HepG2 (cell line): ENCODE measurements around the gene MTX3. TPM values are rescaled to one million over a fixed set of nuclear protein-coding genes. Genes with fewer than 3 reads are reported as not detected.

Experiments used
- ATAC-seq: fragments of 200-7000 bp; cut with Tn5 transposase; 3 replicates; pipeline ENCODE4 v1.9.1; 2020; ENCODE audit warnings: mild to moderate bottlenecking, moderate library complexity
- BruUV-seq: library from RNA; stranded (reverse); fragments of 400-500 nt; replicated peaks from 2 replicates; lab custom pipeline; 2021; lab: Mats Ljungman, UMichigan
- CTCF ChIA-PET: fragments of 300-600 bp; formaldehyde crosslinking; extraction: SDS; loops from one replicate; lab custom pipeline; 2021; ENCODE audit warnings: low total read pairs, inconsistent platforms, low intra/inter-chr PET ratio; lab: Yijun Ruan, JAX
- POLR2A ChIA-PET: fragments of 350-600 bp; sonication (Branson Sonifier 250); formaldehyde crosslinking; loops from one replicate; lab custom pipeline; 2020; ENCODE audit warnings: antibody characterized with exemption, inconsistent platforms; lab: Yijun Ruan, JAX
- DNase-seq: peaks from one replicate; pipeline ENCODE4 v3.0.0-alpha.2; 2015; ENCODE audit warnings: low spot score
- FAIRE-seq: peaks from 3 replicates; lab custom pipeline; 2011; peaks lifted over from hg19 to GRCh38; lab: Jason Lieb, UNC
- H2AFZ ChIP-seq: one replicate; pipeline ENCODE4 v1.6.1; 2011; ENCODE audit warnings: low read length, inconsistent platforms
- H3K27ac ChIP-seq: fragments of 300-600 bp; 3 replicates; pipeline ENCODE4 v1.8.0; 2011; ENCODE audit warnings: mixed run types, mild to moderate bottlenecking, mixed read lengths, low read length, inconsistent platforms; ENCODE audit not compliant: insufficient read depth; ENCODE audit errors: extremely low read length
- H3K27me3 ChIP-seq, 2 experiments: fragments of 200-600 bp in 1 of 2; 2 replicates in 1 of 2; 3 replicates in 1 of 2; pipeline versions ENCODE4 v1.6.0 to v1.8.0; 2011; ENCODE audit warnings: low read length in 2 of 2, mild to moderate bottlenecking in 2 of 2, moderate library complexity in 2 of 2, inconsistent platforms in 1 of 2; ENCODE audit not compliant: insufficient read depth in 2 of 2, control insufficient read depth in 1 of 2
- H3K36me3 ChIP-seq, 2 experiments: fragments of 200-600 bp in 1 of 2; replicated peaks in 1 of 2; 2 replicates in 1 of 2; 3 replicates in 1 of 2; pipeline versions ENCODE4 v1.5.1 to v1.8.0; 2011; ENCODE audit warnings: low read length in 2 of 2, inconsistent platforms in 1 of 2; ENCODE audit not compliant: insufficient read depth in 2 of 2, control insufficient read depth in 1 of 2
- H3K4me1 ChIP-seq: 2 replicates; pipeline ENCODE4 v1.5.1; 2012; ENCODE audit warnings: low read length, inconsistent platforms; ENCODE audit not compliant: insufficient read depth
- H3K4me2 ChIP-seq: 2 replicates; pipeline ENCODE4 v1.6.0; 2011; ENCODE audit warnings: low read depth, low read length, inconsistent platforms
- H3K4me3 ChIP-seq, 3 experiments: fragments of 200-600 bp in 1 of 3; sonication (generic), shearing (Covaris generic) in 1 of 3; replicated peaks in 1 of 3; 2 replicates each; pipeline ENCODE4 v1.5.1; 2011 to 2016; ENCODE audit warnings: low read length in 3 of 3, inconsistent platforms in 2 of 3, low read depth in 2 of 3, mild to moderate bottlenecking in 2 of 3, control low read depth in 1 of 3, mixed read lengths in 1 of 3; ENCODE audit not compliant: insufficient read depth in 1 of 3
- H3K79me2 ChIP-seq: one replicate; pipeline ENCODE4 v1.6.1; 2011; ENCODE audit warnings: low read length, inconsistent platforms; ENCODE audit not compliant: insufficient read depth
- H3K9ac ChIP-seq: 2 replicates; pipeline ENCODE4 v1.6.0; 2011; ENCODE audit warnings: mild to moderate bottlenecking, low read depth, low read length, inconsistent platforms; ENCODE audit not compliant: insufficient read depth
- H3K9me3 ChIP-seq: 2 replicates; pipeline ENCODE4 v1.5.1; 2012; ENCODE audit warnings: mild to moderate bottlenecking, low read length
- H4K20me1 ChIP-seq: 2 replicates; pipeline ENCODE4 v1.6.0; 2011; ENCODE audit warnings: inconsistent platforms, mild to moderate bottlenecking, low read length, moderate library complexity; ENCODE audit not compliant: insufficient read depth
- ELF1 ChIP-seq: sonication (generic); formaldehyde crosslinking; IDR thresholded peaks from 2 replicates; pipeline ENCODE4 v1.4.0; 2020; ENCODE audit warnings: missing genetic modification reagents
- RFXAP ChIP-seq: sonication (generic); formaldehyde crosslinking; IDR thresholded peaks from 2 replicates; pipeline ENCODE4 v1.4.0; 2020; ENCODE audit warnings: missing genetic modification reagents, borderline replicate concordance
- ZFP62 ChIP-seq: sonication (generic); formaldehyde crosslinking; IDR thresholded peaks from 2 replicates; pipeline ENCODE4 v1.4.0; 2020; ENCODE audit warnings: missing genetic modification reagents
- ZNF792 ChIP-seq: IDR thresholded peaks from 2 replicates; pipeline ENCODE4 v1.6.1; 2016
- WGBS: methylation state at CpG from one replicate; pipeline ENCODE4 v1.1.6; 2017; ENCODE audit warnings: low lambda C conversion rate; 5-methylcytosine and 5-hydroxymethylcytosine counted together
- in situ Hi-C: cut with HindIII; loops from 2 replicates; pipeline ENCODE4 v1.10.0; 2017; ENCODE audit warnings: low pct_unique_long_range_greater_than_20kb; ENCODE audit not compliant: extremely low pct_ligation_motif_present
- intact Hi-C: fragments of 100-400 bp; cut with micrococcal nuclease; formaldehyde crosslinking; loops from one replicate; pipeline ENCODE4 v1.10.0; 2022; ENCODE audit not compliant: unreplicated experiment
- polyA plus RNA-seq, 8 experiments: library from polyadenylated mRNA; depleted of rRNA in 3 of 8; stranded (reverse) in 7 of 8; unstranded in 1 of 8; fragments of >200 nt; fragmentation: Illumina TruSeq in 4 of 8; extraction: Trizol in 4 of 8; gene quantifications; 2 replicates each; pipeline versions ENCODE4 v1.2.1 to v1.2.3, GENCODE V29; 2011 to 2016; ENCODE audit warnings: low read depth in 4 of 8, missing spikeins in 1 of 8, mixed read lengths in 1 of 8; ENCODE audit not compliant: insufficient read depth in 1 of 8
- total RNA-seq, 5 experiments: library from RNA; depleted of rRNA; stranded (reverse); fragments of >200 nt; fragmentation: Illumina TruSeq; extraction: Trizol; gene quantifications; 2 replicates each; pipeline ENCODE4 v1.2.3, GENCODE V29; 2016; ENCODE audit warnings: low read depth in 1 of 5
- TF ChIP-seq, protein P1 (sequence below): sonication (generic); formaldehyde crosslinking; IDR thresholded peaks from 2 replicates; pipeline ENCODE4 v1.5.0; 2020; ENCODE audit warnings: missing genetic modification reagents
- TF ChIP-seq, protein P2 (sequence below): sonication (generic); formaldehyde crosslinking; IDR thresholded peaks from 2 replicates; pipeline ENCODE4 v1.9.0; 2021; ENCODE audit warnings: missing genetic modification reagents, mild to moderate bottlenecking, borderline replicate concordance
- TF ChIP-seq, protein P3 (sequence below): sonication (generic); formaldehyde crosslinking; IDR thresholded peaks from 2 replicates; pipeline ENCODE4 v1.4.0; 2020; ENCODE audit warnings: mild to moderate bottlenecking, missing genetic modification reagents

MTX3 gene
- total and polyA plus RNA-seq, 2 of the 13 experiments (the other 11 are each of a cell fraction or from before 2014, with no cell fraction given) = 9.9 to 16.7 TPM

DNA sequence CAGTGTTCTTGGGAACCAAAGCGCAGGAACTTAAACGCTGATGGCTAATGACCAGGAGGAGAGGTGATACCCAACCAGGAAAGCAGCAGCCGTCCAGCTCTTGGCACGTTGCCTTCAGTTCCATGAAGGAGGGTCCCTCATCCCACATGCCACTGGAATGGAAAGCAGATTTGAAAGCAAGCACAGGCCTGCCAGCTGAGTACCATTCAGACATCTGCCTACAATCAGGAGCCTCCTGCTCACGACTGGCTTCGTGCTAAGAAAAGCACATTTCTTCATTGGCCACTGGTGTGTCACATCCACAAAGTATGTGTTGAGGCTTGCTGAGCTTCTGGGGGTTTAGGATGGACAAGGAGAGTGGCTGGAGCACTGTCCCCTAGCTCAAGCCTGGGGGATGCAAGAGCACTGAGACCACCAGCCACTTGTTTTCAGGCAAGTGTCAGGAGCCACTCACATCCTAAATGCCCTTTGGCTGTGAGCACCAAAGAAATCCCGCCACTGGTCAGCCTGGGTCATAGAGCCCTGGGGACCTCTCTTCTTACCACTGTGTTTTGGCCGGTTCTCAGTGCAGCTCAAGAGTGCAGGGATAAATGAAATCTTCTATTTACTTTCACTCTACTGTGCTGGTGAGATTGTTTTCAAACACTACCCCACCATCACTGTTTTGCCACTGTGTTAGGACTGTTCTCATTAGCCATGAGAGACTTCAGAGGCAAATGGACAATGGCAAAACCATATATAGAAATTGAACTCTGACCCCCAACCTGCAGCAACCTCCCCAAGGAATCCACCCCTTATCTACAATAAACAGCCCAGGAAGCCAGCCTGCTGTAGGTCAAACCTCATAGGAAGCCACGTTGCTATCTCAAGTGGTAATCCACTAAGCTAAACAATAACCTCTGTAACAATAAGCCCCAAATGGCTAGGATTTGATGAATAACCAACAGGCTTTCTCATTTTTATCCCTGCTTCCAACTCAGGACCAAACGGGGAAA, 58.3 kb downstream of the MTX3 start:
- no peak overlapping the region for H3K4me2 ChIP-seq
- intact Hi-C loops (no loop called here), in situ Hi-C loops (no loop called here)
- no peak overlapping the region for H2AFZ ChIP-seq
- H3K27me3 ChIP-seq = peaks cover 0 to 12% of the 10 kb centered on the region in 2 experiments; a peak in 3 of 5 replicates
- no peak overlapping the region for H3K27ac ChIP-seq
- peaks cover 17% of the 10 kb centered on the region for H3K9me3 ChIP-seq
- ChIA-PET CTCF (no interaction called here), POLR2A (no interaction called here)
- no peaks in the 10 kb centered on the region for H3K79me2 ChIP-seq
- TF ChIP-seq, protein P1, sequence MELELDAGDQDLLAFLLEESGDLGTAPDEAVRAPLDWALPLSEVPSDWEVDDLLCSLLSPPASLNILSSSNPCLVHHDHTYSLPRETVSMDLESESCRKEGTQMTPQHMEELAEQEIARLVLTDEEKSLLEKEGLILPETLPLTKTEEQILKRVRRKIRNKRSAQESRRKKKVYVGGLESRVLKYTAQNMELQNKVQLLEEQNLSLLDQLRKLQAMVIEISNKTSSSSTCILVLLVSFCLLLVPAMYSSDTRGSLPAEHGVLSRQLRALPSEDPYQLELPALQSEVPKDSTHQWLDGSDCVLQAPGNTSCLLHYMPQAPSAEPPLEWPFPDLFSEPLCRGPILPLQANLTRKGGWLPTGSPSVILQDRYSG = no peak
- TF ChIP-seq ZFP62 (no peak), RFXAP (CRISPR knock-in tag) (no peak), ELF1 (CRISPR knock-in tag) (no peak), ZNF792 (CRISPR knock-in tag) (peak; percentile 99; the same call in 1 of the 2 replicates)
- TF ChIP-seq, protein P2, sequence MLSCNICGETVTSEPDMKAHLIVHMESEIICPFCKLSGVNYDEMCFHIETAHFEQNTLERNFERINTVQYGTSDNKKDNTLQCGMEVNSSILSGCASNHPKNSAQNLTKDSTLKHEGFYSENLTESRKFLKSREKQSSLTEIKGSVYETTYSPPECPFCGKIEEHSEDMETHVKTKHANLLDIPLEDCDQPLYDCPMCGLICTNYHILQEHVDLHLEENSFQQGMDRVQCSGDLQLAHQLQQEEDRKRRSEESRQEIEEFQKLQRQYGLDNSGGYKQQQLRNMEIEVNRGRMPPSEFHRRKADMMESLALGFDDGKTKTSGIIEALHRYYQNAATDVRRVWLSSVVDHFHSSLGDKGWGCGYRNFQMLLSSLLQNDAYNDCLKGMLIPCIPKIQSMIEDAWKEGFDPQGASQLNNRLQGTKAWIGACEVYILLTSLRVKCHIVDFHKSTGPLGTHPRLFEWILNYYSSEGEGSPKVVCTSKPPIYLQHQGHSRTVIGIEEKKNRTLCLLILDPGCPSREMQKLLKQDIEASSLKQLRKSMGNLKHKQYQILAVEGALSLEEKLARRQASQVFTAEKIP (CRISPR knock-in tag) = no peak
- TF ChIP-seq, protein P3, sequence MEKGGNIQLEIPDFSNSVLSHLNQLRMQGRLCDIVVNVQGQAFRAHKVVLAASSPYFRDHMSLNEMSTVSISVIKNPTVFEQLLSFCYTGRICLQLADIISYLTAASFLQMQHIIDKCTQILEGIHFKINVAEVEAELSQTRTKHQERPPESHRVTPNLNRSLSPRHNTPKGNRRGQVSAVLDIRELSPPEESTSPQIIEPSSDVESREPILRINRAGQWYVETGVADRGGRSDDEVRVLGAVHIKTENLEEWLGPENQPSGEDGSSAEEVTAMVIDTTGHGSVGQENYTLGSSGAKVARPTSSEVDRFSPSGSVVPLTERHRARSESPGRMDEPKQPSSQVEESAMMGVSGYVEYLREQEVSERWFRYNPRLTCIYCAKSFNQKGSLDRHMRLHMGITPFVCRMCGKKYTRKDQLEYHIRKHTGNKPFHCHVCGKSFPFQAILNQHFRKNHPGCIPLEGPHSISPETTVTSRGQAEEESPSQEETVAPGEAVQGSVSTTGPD (CRISPR knock-in tag) = no peak
- ATAC-seq (no peak), DNase-seq (peak; percentile 4), FAIRE-seq (no peak)
- no peaks in the 10 kb centered on the region for H4K20me1 ChIP-seq
- no peak overlapping the region for H3K9ac ChIP-seq
- H3K4me1 ChIP-seq = no peaks in the 10 kb centered on the region
- H3K4me3 ChIP-seq = no peak overlapping the region
- WGBS = 13% methylated on average over 4 of the region's 10 CpGs
- no TSS peak for BruUV-seq
- no peaks in the 10 kb centered on the region for H3K36me3 ChIP-seq
